GM20431 (cell line): ENCODE data around the gene EML5.
"Not testable (repeated sequence)": the region's sequence is repeated elsewhere in the genome, so short reads cannot be mapped to it uniquely, and the experiment has no call there.

Experiments
- in situ Hi-C: fragments of 300-500 bp; cut with MseI, MboI; formaldehyde crosslinking; loops from one replicate; pipeline ENCODE4 v1.15.0; 2020; ENCODE audit warnings: low sequenced_read_pairs; ENCODE audit not compliant: unreplicated experiment

Gene EML5

DNA sequence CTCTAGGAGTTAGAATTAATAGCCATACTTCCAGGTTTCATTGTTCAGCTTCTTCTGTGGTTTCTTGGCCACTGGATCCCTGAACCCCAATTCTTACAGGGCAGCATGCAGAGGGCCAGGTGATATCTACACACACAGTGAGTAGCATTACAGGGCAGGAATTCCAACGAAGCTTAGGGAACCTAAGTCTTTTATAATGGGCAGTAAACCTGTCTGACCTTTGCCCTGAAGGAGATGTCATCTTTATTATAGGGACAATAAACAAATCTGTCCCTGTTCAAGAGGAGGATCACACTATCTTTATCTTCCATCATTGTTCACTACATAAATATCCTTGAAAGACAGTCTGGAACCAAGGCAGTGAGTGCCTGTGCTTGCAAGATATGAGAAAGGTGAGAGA, 11.7 kb upstream of the EML5 start:
- in situ Hi-C loops: no loop called here

DNA sequence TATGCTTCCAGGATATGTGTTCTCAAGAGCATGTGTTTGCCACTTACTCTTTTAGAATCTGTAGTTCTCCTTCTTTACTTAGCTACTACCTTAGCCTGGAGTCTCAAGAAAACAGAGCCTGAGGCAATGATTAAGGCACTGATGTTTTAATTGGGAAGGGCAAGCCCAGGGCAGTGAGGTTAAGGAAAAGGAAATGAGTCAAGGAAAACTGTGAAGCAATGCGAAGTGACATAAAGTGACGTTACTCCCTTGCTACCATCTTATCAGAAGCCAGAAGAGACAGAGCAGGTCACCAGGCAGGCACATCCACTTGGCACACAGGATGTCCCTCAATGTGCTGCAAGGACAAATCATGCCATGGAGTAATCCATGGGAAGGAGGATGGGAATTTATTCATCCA, 11.3 kb upstream of the EML5 start:
- in situ Hi-C loops: no loop called here

DNA sequence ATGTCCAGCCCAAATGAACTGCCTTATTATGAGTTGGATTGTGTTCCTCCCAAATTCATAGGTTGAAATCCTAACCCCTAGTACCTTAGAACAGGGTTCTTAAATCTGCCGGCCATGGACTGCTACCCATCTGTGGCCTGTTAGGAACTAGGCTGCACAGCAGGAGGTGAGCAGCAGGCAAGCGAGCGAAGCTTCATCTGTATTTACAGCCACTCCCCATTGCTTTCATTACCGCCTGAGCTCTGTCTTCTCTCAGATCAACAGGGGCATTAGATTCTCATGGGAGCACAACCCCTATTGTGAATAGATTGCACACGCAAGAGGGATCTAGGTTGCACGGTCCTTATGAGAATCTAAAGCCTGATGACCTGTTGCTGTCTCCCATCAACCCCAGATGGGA, 9.8 kb upstream of the EML5 start:
- in situ Hi-C loops: no loop called here

DNA sequence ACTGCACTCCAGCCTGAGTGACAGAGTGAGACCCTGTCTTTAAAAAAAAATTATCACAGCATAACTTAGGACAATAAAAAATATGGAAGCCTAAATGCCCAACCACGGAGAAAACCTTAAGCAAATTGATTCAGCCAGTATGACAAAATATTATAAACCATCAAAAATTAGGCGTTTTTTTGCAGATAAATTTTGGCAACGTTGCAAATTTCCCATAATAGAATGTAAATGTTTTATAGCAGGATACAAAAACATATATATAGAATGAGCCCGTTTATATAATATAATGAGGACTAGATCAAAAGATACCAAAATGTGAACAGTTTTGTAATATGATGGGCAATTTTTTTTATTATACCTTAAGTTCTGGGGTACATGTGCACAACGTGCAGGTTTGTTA, 6.8 kb upstream of the EML5 start:
- in situ Hi-C loops: no loop called here

- in situ Hi-C loops: no loop called here
Measured at GRCh38 chr14:88798156-88798555, 5.4 kb upstream of the EML5 start.

- in situ Hi-C loops: no loop called here
Measured at GRCh38 chr14:88793259-88793625, 489 bp upstream of the EML5 start.

- in situ Hi-C loops: no loop called here
Measured at GRCh38 chr14:88791629-88792472, 902 bp downstream of the EML5 start.

GRCh38 chr14:88791252-88791621, 1.5 kb downstream of the EML5 start:
- in situ Hi-C loops: no loop called here

DNA sequence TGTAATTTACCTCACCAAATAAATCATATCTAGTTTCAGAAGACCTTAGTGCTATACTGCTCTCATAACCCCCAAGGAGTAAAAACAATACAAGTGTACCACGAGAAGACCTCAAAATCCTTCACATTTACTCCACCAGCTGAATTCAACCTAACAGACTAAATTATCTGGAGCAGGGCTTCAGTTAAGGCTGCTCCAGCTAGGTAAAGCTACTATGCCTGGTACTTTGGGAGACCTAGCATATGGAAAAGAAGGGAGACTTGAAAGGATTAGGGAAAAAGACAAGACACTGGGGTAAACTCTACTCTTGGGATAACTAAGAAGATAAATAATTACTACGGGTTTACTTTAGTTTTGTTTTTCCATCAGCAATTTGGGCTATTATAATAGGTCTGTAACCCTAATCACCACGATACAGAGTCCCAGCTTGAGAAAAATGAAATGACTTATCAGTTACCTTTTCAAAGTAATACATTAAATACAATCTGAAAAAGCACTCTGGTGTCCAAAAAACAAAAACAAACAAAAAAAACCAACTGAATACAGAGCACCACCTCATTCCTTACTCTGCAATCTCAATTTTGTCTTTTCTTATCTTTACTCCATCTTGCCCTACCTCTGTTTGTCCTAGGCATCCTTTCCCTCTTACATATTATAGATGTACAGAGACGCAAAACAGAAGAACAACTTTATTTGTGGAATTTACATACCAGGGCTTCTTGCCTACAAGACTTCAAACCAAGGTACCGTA, 2.1 kb downstream of the EML5 start:
- in situ Hi-C loops: no loop called here

DNA sequence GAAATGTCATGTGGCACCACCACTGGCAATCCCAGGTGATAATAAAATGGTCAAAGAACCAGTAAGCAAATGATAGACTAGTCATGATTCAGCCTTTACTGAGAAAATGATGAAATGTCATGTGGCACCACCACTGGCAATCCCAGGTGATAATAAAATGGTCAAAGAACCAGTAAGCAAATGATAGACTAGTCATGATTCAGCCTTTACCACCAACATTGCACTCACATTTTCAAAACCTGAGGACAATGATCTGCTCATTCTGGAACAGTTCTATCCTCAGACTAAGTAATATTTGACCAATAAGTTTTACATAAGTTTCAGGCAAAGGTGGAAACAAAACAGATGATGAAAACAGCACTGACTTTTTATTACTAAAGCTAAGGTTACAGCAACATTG, 3.2 kb downstream of the EML5 start:
- in situ Hi-C loops: not testable (repeated sequence)

- in situ Hi-C loops: no loop called here
Measured at GRCh38 chr14:88786715-88787114, 6.0 kb downstream of the EML5 start.

DNA sequence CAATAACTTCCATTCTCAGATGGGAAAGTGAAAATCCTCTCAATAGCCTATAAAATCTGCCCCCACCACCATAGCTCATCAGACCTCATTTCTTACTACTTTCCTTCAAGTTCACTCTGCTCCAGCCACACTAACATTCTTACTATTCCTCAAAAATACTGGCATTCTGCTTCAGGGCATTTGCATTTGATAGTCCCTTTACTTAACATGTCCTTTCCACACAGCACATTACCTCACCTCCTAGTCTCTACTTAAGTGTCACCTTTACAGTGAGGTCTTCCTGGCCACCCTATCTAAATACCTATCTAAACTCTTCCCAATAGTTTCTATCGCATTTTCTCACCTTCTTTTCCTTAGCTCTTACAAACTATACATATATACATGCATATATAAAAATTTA, 6.8 kb downstream of the EML5 start:
- in situ Hi-C loops: no loop called here

DNA sequence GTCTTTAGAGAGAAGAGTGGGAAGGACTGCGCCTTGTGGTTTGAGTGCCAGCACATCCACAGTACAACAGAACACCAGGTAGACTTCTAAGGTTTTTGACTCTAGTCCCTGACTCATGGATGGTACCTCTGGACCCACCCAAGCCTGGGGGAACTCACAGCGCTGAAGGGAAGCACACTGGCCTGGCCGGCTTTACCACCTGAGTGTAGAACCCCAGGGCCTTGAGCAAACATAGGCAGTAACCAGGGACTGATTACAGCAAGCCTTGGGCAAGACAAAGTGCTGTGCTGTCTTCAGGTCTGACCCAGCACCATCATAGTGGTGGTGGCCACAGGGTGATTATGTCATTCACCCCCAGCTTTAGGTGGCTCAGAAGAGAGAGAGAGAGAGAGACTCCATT, 17.2 kb downstream of the EML5 start:
- in situ Hi-C loops: no loop called here

DNA sequence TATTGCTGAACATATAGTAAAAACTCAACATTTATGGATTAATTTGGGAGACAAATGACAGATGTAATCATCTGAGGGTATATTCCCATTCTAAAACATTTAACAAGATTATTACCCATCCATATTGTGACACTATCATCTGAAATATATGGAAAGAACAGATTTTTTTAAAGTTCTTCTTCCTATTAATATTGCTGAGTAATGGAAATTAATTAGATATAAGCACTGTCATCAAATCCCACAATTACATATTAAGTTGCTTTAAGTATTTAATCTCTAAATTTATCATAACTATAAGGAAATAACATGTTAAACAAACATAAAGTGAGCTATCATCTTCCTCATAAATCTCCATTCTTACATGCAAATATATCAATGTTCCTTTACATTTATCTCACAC, 22.0 kb downstream of the EML5 start:
- in situ Hi-C loops: no loop called here

GRCh38 chr14:88765130-88765529, 27.6 kb downstream of the EML5 start:
- in situ Hi-C loops: no loop called here

- in situ Hi-C loops: no loop called here
Measured at GRCh38 chr14:88753873-88754272, 38.9 kb downstream of the EML5 start.

DNA sequence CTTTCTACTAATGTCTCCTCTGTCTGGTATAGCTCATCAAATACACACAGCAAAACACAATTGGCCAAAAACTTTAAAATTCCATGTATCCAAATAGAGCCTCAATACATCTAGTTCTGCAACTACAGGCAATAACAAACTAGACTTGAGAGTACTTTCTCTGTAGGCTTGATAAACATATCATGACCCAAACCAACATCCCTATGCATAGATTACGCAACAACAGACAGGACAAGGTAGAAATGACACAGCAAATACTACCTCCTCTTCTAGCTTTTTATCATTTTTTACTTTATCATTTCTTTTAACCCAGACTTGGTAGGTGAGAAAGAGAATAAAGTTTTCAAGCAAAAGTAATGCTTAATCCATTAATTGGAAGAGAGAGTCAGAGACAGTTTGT, 41.8 kb downstream of the EML5 start:
- in situ Hi-C loops: no loop called here

DNA sequence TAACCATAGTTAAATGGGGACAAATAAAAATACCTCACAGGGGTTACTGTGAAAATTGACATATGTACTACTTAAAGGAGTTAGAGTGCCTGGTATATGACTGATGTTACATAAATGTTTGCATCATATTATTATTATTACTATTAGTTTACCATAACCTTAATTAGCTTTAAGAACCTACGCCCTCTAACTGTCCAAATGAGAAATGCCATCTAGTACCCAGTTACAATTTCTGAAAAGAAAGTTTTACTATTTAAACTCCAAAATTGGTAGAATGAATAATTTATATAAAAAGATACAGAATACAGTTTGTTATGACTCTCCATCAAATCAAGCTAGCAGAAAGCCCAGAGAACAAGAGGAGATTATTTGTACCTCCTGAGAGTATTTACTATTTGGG, 42.3 kb downstream of the EML5 start:
- in situ Hi-C loops: no loop called here

DNA sequence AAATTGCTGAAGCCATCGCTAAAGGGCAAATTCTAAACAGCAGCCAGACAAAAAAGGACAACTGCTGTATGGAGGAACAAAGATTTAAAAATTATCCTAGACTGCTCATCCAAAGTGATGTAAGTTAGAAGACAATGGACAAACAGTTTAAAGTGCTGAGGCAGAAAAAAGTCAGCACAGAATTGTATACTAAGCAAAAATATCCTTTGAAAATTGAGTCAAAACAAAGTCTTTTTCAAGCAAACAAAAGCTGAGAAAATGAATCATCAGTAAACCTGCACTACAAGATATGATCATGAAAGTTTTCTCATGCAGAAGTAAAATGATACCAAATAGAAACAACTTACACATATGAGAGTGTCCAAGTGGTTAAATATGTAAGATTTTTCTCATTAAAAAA, 43.6 kb downstream of the EML5 start:
- in situ Hi-C loops: no loop called here

DNA sequence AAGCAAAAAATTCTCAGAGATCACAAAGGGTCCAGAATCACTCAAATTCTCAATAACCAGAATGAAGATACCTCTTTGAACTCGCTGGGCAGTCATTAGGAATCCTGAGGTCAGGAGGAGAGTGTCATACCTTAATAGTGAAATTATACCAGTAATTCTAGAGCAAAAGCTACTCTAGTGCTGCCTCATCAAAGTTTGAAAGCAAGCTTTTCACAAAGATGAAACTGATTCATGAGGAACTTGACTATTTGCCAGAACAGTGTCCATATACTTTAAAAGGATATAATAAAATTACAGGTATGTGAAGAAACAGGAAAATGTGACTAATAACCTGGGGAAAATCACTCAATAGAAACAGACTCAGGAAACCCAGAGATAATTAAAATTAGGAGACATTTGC, 44.5 kb downstream of the EML5 start:
- in situ Hi-C loops: no loop called here

DNA sequence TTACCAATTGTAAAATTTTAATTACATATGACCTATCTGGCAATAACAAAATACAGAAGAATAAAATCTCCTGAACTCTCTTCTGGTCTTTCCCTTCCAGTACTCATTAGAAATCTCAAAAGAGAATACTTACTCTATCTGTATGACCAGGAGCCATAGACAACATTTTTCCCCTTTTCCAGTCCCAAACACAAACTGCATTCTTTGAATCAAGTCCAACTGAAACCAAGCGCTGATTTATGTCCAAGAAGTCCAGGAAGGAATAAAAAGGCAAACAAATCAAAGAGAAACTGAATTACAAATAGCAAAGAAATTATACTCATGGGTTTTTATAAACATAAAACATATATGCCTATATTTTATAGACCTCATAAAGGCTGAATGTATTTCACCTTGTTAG, 46.7 kb downstream of the EML5 start:
- in situ Hi-C loops: no loop called here

- in situ Hi-C loops: no loop called here
Measured at GRCh38 chr14:88737245-88737644, 55.5 kb downstream of the EML5 start.
